HG03066 (cell line): ENCODE results near the gene PARL.
"Not testable (repeated sequence)": the region's sequence is repeated elsewhere in the genome, so short reads cannot be mapped to it uniquely, and the experiment has no call there.

Experiments
- ATAC-seq: cut with Tn5 transposase; IDR thresholded peaks from one replicate; pipeline ENCODE4 v1.9.1; 2021; ENCODE audit warnings: low read depth; ENCODE audit not compliant: unreplicated experiment

PARL gene

DNA sequence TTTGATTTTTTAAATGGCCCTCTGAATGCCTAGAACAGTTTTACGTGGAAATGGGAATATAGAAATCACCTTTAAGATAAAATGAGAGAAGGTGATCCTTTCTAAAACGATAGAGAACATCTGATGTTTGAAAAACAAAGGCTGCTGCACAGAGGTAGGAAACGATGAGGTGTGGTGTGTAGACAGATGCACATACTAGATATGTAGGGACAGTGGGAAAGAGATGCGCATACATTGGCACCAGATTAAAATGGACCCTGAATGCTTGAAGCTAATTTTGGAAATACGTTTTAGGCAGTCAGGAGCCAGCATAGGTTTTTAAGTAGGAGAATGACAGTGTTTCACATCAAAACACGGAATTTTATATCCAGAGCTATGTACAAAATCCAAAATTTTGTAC is 88.3 kb downstream of the PARL start:
- no peak for ATAC-seq

DNA sequence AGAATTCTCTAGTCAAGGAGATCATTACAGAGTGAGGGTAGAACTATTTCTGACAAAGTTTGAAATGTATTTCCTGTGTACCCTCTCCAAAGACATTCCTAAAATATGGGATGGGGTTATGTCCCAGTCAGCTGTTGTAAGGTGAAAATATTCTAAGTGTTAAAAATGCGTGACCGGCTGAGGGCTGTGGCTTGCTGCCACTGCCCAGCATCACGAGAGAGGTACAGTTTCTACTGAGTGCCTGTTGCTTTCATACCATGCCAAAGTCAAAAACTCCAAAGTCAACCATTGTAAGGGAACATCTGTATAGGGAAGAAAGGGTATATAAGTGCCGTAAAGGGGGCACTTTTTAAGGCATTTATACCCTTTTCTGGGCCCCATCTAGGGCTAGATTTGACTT is 90.2 kb downstream of the PARL start:
- no peak for ATAC-seq

DNA sequence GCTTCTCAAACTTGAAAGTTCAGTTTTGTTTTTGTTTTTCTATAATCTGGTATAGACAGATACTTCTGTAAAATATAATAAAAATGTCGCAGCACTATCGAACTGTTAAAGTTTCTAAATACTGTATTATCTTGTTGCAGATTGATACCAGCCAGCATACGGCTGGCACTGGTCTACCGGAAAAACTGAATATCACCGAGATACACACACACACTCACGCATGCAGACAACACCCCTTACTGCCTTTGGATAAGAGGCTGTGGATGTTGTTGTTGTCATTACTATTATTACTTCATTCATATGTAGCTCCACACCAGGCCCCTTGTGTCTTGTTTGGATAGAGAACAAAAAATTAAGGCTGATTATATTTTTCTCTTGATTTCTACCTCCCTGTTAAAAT is 91.7 kb downstream of the PARL start:
- no peak for ATAC-seq

DNA sequence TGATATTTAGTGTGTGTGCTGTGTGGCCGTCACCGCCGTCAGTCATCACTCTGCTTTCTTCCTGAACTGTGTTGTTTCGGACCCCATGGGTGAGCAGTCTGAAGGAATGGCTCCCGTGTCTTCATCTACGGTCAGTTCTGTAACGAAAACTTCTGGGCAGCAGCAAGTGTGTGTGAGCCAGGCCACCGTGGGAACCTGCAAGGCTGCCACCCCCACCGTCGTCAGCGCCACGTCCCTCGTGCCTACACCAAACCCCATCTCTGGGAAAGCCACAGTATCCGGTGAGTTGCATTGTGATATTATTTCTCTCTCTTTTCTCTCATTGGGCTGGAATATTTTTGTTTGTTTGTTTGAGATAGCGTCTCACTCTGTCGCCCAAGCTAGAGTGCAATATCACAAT is 94.0 kb downstream of the PARL start:
- no peak for ATAC-seq

DNA sequence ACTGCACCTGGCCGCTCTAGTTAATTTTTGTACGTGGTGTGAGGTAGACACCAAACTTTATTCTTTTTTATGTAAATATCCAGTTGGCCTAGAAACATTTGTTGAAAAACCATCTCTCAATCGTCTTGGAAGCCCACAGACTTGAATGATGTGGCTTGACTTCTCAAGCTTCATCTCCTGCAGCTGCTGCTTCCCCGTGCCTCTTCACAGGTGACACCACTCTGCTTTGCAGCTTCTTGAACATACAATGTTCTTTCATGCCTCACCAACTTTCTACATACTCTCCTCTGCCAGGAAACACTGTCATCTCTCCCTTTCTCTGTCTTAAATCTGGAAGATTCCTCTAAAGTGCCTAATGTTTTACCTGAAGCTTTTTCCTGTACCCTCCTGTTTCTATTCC is 94.9 kb downstream of the PARL start:
- no peak for ATAC-seq

DNA sequence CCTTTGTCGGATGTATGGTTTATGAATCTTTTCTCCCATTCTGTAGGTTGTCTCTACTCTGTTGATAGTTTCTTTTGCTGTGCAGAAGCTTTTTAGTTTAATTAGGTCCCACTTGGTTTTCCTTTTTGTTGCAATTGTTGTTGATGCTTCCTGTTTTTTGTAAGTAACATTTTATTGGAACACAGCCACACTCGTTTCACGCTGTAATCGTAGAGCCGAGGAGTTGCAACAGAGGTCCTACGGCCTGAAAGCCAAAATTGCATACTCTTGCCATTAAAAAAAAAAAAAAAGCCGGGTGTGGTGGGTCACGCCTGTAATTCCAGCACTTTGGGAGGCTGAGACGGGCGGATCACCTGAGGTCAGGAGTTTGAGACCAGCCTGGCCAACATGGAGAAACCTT is 100.2 kb downstream of the PARL start:
- not testable (repeated sequence) for ATAC-seq

DNA sequence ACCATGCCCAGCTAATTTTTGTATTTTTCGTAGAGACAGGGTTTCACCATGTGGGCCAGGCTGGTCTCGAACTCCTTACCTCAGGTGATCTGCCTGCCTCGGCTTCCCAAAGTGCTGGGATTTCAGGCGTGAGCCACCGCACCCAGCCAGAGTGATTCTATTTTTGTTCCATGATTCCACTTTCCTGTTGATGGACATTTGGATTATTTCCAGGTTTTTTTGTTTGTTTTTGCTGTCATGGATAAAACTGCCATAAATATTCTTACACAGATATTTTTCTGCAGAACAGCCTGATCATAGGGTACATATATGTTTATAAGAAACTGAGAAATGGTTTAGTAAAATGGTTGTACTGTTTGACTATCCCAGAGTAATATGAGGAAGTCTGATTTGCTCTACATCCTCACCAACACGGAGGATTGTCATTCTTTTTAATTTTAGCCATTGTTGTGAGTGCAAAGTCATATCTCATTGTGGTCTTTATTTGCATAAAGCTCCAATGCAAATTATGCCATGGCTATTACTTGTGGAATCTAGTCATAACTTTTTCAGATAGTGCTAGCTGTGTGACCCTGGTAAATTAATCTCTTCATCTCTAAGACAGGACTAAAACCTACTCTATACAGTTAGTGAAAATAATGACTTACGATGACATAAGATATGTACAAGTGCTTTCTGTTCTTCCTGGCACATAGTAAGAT is 102.0 kb downstream of the PARL start:
- no peak for ATAC-seq

DNA sequence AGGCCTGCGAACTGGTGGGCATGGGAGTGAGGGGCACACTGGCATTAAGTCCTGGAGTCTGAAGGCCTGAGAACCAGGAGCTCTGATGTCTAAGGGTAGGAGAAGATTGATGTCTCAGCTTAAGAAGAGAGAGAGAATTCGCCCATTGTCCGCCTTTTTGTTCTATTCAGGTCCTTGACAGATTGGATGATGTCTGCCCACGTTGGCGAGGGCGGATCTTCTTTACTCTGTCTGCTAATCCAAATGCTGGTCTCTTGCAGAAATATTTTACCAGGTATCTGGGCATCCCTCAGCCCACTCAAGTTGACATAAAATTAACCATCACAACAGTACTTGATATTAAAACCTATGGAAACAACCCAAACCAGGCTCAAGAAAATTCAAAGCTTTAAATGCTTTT is 103.4 kb downstream of the PARL start:
- ATAC-seq, result no peak

DNA sequence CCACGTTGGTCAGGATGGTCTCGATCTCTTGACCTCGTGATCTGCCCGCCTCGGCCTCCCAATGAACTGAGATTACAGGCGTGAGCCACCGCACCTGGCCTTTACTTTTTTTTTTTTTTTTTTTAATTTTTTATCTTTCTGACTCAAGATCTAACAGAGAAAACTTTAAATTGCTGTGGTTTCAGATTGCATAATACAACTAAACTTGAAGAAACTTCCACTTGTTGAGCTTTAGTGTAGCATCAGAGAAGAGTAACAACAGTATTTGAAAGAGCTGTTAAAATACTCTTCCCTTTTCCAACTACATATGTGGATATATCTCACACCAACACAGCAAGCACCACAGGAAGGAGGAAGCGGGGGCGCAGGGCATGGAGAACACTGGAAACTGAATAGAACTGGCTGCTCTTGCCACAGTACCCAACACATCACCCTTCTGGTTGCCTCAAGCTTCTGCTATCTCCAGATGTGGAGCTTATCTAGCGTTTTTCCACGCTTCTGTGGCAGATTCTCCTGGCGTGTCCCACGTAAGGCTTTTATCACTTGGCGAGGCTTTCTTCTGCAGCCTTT is 104.7 kb downstream of the PARL start:
- ATAC-seq, result no peak
